Measurements from ENCODE around the gene TMEM163. TPM values are rescaled to one million over a fixed set of nuclear protein-coding genes. Genes with fewer than 3 reads are reported as not detected.
"Not testable (repeated sequence)": the region's sequence is repeated elsewhere in the genome, so short reads cannot be mapped to it uniquely, and the experiment has no call there.

Gene TMEM163
- total RNA-seq, 2 donors from 2014 or later, result 0.24 TPM; not detected in 1

DNA sequence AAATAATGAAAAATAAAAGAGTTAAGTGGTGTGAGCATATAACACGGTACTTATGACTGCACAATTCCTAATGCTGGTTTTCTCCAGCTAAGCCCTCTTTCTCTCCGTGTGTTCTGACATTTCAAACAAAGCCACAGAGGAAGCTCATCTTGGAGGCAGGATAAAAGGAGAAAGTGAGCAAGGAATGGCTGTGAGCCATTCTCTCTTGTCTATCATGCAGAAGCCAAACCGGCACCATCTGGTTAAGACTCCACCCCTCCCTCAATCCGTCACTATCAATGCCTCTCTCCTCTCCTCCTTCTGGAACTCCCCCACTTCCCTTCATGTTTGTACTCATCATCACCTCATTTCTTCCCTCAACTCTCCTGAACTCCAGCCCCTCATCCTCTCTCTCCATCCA, 210.4 kb downstream of the TMEM163 start:
- TF ChIP-seq, protein P1, sequence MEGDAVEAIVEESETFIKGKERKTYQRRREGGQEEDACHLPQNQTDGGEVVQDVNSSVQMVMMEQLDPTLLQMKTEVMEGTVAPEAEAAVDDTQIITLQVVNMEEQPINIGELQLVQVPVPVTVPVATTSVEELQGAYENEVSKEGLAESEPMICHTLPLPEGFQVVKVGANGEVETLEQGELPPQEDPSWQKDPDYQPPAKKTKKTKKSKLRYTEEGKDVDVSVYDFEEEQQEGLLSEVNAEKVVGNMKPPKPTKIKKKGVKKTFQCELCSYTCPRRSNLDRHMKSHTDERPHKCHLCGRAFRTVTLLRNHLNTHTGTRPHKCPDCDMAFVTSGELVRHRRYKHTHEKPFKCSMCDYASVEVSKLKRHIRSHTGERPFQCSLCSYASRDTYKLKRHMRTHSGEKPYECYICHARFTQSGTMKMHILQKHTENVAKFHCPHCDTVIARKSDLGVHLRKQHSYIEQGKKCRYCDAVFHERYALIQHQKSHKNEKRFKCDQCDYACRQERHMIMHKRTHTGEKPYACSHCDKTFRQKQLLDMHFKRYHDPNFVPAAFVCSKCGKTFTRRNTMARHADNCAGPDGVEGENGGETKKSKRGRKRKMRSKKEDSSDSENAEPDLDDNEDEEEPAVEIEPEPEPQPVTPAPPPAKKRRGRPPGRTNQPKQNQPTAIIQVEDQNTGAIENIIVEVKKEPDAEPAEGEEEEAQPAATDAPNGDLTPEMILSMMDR (conservative IDR thresholded peaks at IDR 0.05), result no peak
- Histone ChIP-seq H3K36me3 (ENCODE audit: control insufficient read depth, insufficient read depth, low read length) (no peaks in the 10 kb centered on the region), H3K4me3 (ENCODE audit: low read length) (no peak overlapping the region), H3K27ac (ENCODE audit: low read depth, low read length) (no peak overlapping the region), H3K9ac (ENCODE audit: extremely low read depth, low read length, poor library complexity, severe bottlenecking) (no peak overlapping the region), H3K27me3 (ENCODE audit: control insufficient read depth, insufficient read depth, low read length, poor library complexity, severe bottlenecking) (no peaks in the 10 kb centered on the region), H3K9me3 (ENCODE audit: control insufficient read depth, low read length) (no peaks in the 10 kb centered on the region), H3K4me1 (ENCODE audit: control insufficient read depth, insufficient read depth, low read length) (no peaks in the 10 kb centered on the region)
- peaks cover 2% of the 10 kb centered on the region for H3K4me1 Mint-ChIP-seq
- no peak for DNase-seq
- no peak overlapping the region for H3K27ac Mint-ChIP-seq
- H3K36me3 Mint-ChIP-seq (ENCODE audit: low read depth), result no peaks in the 10 kb centered on the region
- peaks cover 1% of the 10 kb centered on the region for H3K27me3 Mint-ChIP-seq (ENCODE audit: insufficient read depth)
- no peak overlapping the region for H3K4me3 Mint-ChIP-seq
- WGBS, 2 experiments (ENCODE audit: insufficient coverage in 1 of 2, insufficient read length in 1 of 2), result 75 to 77% methylated on average over 2 to 4 of the region's 4 CpGs
- no peaks in the 10 kb centered on the region for H3K9me3 Mint-ChIP-seq

- no peak overlapping the region for H3K4me3 ChIP-seq (ENCODE audit: low read length)
- WGBS, 2 experiments (ENCODE audit: insufficient coverage in 1 of 2, insufficient read length in 1 of 2), result 100% methylated on average over 1 of the region's 1 CpG; no CpG with 5 or more reads in 1 of the 2 experiments
Measured at GRCh38 chr2:134507697-134508096, 211.1 kb downstream of the TMEM163 start.

DNA sequence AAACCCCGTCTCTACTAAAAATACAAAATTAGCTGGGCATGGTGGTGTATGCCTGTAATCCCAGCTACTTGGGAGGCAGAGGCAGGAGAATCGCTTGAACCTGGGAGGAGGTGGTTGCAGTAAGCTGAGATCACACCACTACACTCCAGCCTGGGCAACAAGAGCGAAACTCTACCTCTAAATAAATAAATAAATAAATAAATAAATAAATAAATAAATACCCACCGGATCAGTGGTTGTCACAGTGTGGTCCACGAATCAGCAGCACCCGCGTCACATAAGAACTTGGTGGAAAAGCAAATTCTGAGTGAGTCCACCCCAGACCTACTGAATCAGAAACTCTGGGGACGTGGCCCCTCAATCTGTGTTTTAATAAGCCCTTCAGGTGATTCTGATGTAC, 211.6 kb downstream of the TMEM163 start:
- H3K36me3 Mint-ChIP-seq (ENCODE audit: low read depth); H3K4me3 ChIP-seq (ENCODE audit: low read length); H3K36me3 ChIP-seq (ENCODE audit: control insufficient read depth, insufficient read depth, low read length); H3K9ac ChIP-seq (ENCODE audit: extremely low read depth, low read length, poor library complexity, severe bottlenecking); H3K27me3 Mint-ChIP-seq (ENCODE audit: insufficient read depth); H3K4me3 Mint-ChIP-seq; H3K9me3 ChIP-seq (ENCODE audit: control insufficient read depth, low read length); H3K9me3 Mint-ChIP-seq; DNase-seq; H3K4me1 Mint-ChIP-seq; H3K27me3 ChIP-seq (ENCODE audit: control insufficient read depth, insufficient read depth, low read length, poor library complexity, severe bottlenecking); H3K27ac Mint-ChIP-seq; H3K27ac ChIP-seq (ENCODE audit: low read depth, low read length); H3K4me1 ChIP-seq (ENCODE audit: control insufficient read depth, insufficient read depth, low read length): not testable (repeated sequence)
- WGBS, 2 experiments (ENCODE audit: insufficient coverage in 1 of 2, insufficient read length in 1 of 2), result 95 to 96% methylated on average over 5 to 7 of the region's 8 CpGs

More at GRCh38 chr2:134507697-134508096, 211.1 kb downstream of the TMEM163 start:
- Mint-ChIP-seq H3K4me3 (no peak overlapping the region), H3K4me1 (peaks cover 4% of the 10 kb centered on the region), H3K27ac (no peak overlapping the region), H3K27me3 (ENCODE audit: insufficient read depth) (peaks cover 4% of the 10 kb centered on the region), H3K36me3 (ENCODE audit: low read depth) (no peaks in the 10 kb centered on the region), H3K9me3 (no peaks in the 10 kb centered on the region)
- TF ChIP-seq, protein P1 (conservative IDR thresholded peaks at IDR 0.05), result no peak
- Histone ChIP-seq H3K36me3 (ENCODE audit: control insufficient read depth, insufficient read depth, low read length) (no peaks in the 10 kb centered on the region), H3K4me1 (ENCODE audit: control insufficient read depth, insufficient read depth, low read length) (no peaks in the 10 kb centered on the region), H3K27ac (ENCODE audit: low read depth, low read length) (no peak overlapping the region), H3K9ac (ENCODE audit: extremely low read depth, low read length, poor library complexity, severe bottlenecking) (no peak overlapping the region), H3K27me3 (ENCODE audit: control insufficient read depth, insufficient read depth, low read length, poor library complexity, severe bottlenecking) (no peaks in the 10 kb centered on the region), H3K9me3 (ENCODE audit: control insufficient read depth, low read length) (no peaks in the 10 kb centered on the region)
- no peak for DNase-seq

DNA sequence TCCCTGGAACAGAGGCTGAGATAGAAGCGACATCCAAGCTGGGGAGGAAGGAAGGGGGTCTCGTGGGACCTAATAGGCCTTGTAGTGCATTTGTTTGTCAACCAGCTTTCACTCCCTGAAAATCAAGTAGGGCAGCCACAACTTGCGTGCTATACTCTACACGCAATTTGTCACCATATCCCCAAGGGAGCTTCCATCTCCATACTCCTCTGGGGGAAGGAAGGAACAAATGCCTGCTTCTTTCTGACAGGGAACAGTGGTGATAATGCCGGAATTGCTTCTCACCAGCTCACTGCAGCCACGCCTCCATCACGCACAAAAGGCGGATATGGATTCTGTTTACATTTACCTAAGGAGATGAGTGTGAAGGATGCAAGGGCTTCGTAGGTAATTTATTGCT, 213.4 kb downstream of the TMEM163 start:
- no peaks in the 10 kb centered on the region for H3K4me1 ChIP-seq (ENCODE audit: control insufficient read depth, insufficient read depth, low read length)
- no peaks in the 10 kb centered on the region for H3K9me3 ChIP-seq (ENCODE audit: control insufficient read depth, low read length)
- Mint-ChIP-seq H3K27ac (no peak overlapping the region), H3K36me3 (ENCODE audit: low read depth) (no peaks in the 10 kb centered on the region), H3K4me3 (no peak overlapping the region), H3K4me1 (peaks cover 16% of the 10 kb centered on the region), H3K27me3 (ENCODE audit: insufficient read depth) (peaks cover 5% of the 10 kb centered on the region), H3K9me3 (no peaks in the 10 kb centered on the region)
- no peaks in the 10 kb centered on the region for H3K36me3 ChIP-seq (ENCODE audit: control insufficient read depth, insufficient read depth, low read length)
- no peak overlapping the region for H3K9ac ChIP-seq (ENCODE audit: extremely low read depth, low read length, poor library complexity, severe bottlenecking)
- H3K27ac ChIP-seq (ENCODE audit: low read depth, low read length), result no peak overlapping the region
- H3K27me3 ChIP-seq (ENCODE audit: control insufficient read depth, insufficient read depth, low read length, poor library complexity, severe bottlenecking), result no peaks in the 10 kb centered on the region
- TF ChIP-seq, protein P1 (conservative IDR thresholded peaks at IDR 0.05), result no peak
- H3K4me3 ChIP-seq (ENCODE audit: low read length), result no peak overlapping the region
- DNase-seq, result no peak
- 96 to 100% methylated on average over 4 to 9 of the region's 9 CpGs for WGBS, 2 experiments (ENCODE audit: insufficient coverage in 1 of 2, insufficient read length in 1 of 2)
